HG02798 (cell line): ENCODE data around the gene RSPRY1.

ENCODE experiments used
- ATAC-seq: cut with Tn5 transposase; IDR thresholded peaks from one replicate; pipeline ENCODE4 v1.9.1; 2021; ENCODE audit warnings: mild to moderate bottlenecking; ENCODE audit not compliant: unreplicated experiment, poor library complexity

The RSPRY1 gene

GRCh38 chr16:57289391-57290257, 103.5 kb downstream of the RSPRY1 start:
- no peak for ATAC-seq
